Measurements from ENCODE around the gene GNLY.
"Not testable (repeated sequence)": the region's sequence is repeated elsewhere in the genome, so short reads cannot be mapped to it uniquely, and the experiment has no call there.

The GNLY gene

DNA sequence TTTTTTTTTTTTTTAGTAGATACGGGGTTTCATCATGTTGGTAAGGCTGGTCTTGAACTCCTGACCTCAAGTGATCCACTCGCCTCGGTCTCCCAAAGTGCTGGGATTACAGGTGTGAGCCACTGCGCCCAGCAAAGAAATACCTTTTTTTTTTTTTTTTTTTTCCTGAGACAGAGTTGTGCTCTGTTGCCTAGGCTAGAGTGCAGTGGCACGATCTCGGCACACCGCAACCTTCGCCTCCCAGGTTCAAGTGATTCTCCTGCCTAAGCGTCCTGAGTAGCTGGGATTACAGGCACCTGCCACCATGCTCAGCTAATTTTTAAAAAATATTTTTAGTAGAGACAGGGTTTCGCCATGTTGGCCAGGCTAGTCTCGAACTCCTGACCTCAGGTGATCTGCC, 33.9 kb upstream of the GNLY start:
- not testable (repeated sequence) for H3K27ac Mint-ChIP-seq; H3K9me3 Mint-ChIP-seq; H3K4me1 Mint-ChIP-seq (ENCODE audit: low read depth); H3K27me3 Mint-ChIP-seq; H3K4me3 Mint-ChIP-seq
- H3K36me3 Mint-ChIP-seq (ENCODE audit: low read depth): peaks cover 22% of the 10 kb centered on the region

DNA sequence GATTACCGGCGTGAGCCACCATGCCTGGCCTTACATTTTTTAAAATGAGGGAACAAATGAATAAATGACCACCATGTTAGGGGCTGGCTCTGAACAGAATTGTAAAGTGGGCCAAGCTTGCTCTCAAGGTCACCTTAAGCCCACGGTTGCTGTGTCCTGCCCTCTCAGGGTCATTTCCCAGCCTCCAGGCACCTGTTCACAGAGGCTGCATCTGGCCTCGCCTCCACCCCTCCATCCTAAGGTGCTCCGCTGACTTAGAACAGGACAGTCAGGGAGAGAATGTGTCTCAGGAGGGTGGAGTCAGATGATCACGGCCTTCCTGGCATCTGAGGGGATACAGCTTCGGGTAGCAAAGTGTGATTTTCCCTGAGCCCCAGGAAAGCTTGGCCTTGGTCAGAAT, 33.4 kb upstream of the GNLY start:
- Mint-ChIP-seq H3K4me1 (ENCODE audit: low read depth) (no peaks in the 10 kb centered on the region), H3K36me3 (ENCODE audit: low read depth) (peaks cover 22% of the 10 kb centered on the region), H3K27me3 (no peaks in the 10 kb centered on the region), H3K9me3 (no peaks in the 10 kb centered on the region), H3K27ac (no peak overlapping the region), H3K4me3 (no peak overlapping the region)

DNA sequence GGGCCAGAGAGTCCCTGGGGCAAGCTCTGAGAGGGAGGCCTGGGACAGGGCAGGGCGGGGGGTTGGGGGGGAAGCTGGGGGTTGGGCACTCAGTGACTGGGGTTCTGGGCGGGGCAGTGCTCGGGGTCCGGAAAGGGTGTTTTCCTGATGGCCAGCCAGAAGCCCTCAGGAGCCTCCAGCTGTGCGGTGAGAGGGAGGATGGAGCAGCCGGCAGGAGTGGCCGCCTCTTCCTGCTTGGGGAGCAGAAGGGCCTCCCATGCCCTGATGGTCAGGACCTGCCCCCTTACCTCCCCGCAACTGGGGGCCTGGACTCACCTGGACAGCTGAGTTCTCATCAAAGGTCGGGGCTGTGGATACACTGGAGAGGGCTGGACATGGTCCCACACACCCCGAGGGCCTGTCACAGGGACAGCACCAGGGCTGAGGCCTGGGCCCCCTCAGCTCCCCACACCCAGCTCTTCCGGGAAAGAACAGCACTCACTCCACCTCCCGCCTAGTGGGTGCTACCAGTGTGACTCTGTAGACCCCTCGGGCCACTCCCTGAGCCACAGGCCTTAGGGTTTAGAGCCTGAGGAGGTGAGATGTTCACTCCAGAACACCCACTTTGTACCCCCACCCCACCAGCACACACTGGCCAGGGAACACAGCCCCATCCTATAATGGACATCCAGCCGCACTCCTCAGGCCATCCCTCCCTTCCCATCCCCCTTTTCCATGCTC, 32.9 kb upstream of the GNLY start:
- H3K36me3 Mint-ChIP-seq (ENCODE audit: low read depth): peaks cover 17% of the 10 kb centered on the region
- no peaks in the 10 kb centered on the region for H3K27me3 Mint-ChIP-seq
- no peaks in the 10 kb centered on the region for H3K4me1 Mint-ChIP-seq (ENCODE audit: low read depth)
- no peaks in the 10 kb centered on the region for H3K9me3 Mint-ChIP-seq
- no peak overlapping the region for H3K27ac Mint-ChIP-seq
- no peak overlapping the region for H3K4me3 Mint-ChIP-seq

DNA sequence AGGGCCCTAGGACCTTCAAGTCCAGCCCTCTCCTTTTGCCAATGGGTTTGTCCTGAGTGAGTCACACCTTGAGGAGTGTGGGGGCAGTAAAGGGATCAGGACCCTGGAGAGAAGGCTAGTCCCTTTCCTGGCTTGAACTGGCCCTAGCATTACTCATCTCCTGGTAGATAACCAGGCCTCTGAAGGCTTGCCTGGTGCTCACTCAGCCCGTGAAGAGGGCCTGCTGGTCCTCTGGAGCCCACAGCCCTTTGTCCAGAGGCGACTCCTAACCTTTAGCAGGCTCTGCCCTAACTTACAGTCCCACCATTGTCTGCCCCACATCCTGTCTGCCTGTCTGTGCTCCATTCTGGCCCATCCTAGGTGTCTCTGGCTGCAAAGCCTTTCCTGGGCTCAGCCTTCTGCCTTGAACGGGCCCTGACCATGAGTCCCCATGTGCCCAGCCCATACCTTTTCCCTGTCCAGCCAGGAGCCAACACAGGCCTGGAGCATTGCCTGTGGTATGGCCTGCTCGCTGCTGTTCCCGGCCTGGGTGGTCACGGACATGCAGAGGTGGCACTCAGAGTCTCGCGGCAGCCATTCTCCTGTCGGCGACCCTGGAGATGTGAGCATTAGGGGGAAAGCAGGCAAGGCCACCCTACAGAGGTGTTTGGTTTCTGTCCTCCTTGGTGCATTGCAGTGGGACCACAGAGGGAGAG, 31.1 kb upstream of the GNLY start:
- Mint-ChIP-seq H3K9me3 (no peaks in the 10 kb centered on the region), H3K4me3 (no peak overlapping the region), H3K4me1 (ENCODE audit: low read depth) (no peaks in the 10 kb centered on the region), H3K36me3 (ENCODE audit: low read depth) (peaks cover 8% of the 10 kb centered on the region), H3K27me3 (no peaks in the 10 kb centered on the region), H3K27ac (no peak overlapping the region)

DNA sequence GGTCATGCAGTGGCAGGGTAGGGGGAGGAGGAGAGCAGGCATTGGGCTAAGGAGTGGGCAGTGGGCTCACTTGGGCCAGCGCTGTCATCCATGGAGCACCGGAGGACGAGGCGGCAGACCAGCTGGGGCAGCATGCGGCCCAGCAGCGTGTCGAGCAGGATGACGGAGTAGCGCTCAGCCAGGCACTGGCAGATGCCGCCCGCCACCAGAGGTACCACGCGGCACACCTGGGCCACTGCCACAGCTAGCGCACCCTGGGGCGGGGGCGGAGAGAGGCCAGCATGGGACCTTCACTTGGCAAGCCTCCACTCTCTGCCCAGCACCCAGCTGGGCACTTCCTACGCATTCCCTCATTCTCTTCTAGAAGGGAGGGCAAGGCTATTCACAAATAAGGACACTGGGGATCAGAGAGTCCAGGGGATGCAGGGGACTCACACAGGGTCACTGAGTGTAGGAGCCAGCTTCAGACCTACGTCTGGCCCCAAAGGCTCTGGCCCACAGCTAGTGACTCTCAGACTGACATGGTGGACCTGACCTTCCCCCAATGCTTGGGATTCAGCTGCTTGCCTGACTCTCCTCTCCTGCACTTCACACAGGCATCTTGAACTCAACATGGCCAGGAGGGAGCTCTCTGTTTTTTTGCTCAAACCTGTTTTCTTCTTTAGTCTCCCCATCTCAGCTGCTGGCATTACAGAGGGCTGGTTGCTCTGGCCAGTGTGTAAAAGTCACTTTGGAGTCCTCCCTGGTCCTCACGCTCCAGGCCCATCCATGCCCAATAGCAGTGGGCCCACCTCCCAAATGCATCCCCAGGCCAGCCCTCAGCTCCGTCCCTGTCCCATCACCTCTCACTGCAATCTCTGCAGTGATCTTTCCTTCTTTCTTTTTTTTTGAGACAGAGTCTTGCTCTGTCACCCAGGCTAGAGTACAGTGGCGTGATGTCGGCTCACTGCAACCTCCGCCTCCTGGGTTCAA, 30.3 kb upstream of the GNLY start:
- no peaks in the 10 kb centered on the region for H3K9me3 Mint-ChIP-seq
- no peaks in the 10 kb centered on the region for H3K4me1 Mint-ChIP-seq (ENCODE audit: low read depth)
- H3K4me3 Mint-ChIP-seq: no peak overlapping the region
- H3K27me3 Mint-ChIP-seq: no peaks in the 10 kb centered on the region
- H3K36me3 Mint-ChIP-seq (ENCODE audit: low read depth): peaks cover 4% of the 10 kb centered on the region
- no peak overlapping the region for H3K27ac Mint-ChIP-seq

DNA sequence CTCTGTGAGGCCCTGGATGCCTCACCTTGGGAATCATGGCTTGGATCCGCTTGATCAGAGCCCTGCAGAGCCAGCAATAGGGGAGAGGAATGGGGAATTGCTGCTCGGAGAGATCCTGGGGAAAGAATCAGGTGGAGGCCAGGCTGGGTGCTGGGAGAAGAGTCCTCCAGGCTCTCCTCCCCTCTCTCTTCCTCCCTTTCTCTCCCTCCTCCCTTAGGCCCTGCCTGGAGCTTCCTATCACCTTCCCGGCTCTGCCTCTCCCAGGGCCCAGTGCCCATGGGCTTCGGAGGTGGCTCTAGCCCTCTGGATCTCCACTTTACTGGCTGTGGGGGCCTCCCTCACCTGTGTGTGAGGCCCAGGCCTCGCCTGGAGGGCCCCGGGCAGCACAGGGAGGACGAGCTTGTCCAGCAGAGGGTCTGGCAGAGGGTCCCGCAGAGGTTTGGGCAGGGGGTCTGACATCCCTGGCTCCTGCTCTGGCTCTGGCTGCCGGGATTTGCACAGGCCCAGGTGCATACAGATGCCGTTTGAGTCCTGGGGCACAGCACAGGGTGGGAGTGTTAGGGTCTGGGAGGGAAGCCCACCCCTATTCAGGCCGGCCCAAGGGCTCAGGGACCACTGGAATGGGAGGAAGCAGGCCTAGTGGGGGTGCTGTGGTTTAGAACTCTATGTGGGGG, 28.8 kb upstream of the GNLY start:
- H3K4me1 Mint-ChIP-seq (ENCODE audit: low read depth): no peaks in the 10 kb centered on the region
- H3K27ac Mint-ChIP-seq: no peak overlapping the region
- no peaks in the 10 kb centered on the region for H3K9me3 Mint-ChIP-seq
- H3K36me3 Mint-ChIP-seq (ENCODE audit: low read depth): no peaks in the 10 kb centered on the region
- no peak overlapping the region for H3K4me3 Mint-ChIP-seq
- no peaks in the 10 kb centered on the region for H3K27me3 Mint-ChIP-seq

DNA sequence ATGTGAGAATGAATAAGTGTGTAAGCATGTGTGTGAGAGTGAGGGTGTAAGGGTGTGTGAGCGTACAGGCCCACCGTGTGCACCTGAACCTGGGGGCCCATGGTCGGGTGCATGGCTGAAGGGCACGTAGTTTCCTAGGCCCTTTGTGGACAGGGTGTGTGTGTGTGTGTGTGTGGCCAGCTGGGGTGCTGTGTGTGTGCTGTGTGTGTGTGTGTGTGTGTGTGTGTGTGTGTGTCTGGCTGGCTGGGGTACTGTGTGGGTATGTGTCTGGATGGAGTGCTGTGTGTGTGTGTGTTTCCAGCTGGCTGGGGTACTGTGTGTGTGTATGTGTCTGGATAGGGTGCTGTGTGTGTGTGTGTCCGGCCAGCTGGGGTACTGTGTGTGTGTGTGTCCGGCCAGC, 28.1 kb upstream of the GNLY start:
- Mint-ChIP-seq H3K4me3 (no peak overlapping the region), H3K36me3 (ENCODE audit: low read depth) (no peaks in the 10 kb centered on the region), H3K4me1 (ENCODE audit: low read depth) (no peaks in the 10 kb centered on the region), H3K9me3 (no peaks in the 10 kb centered on the region), H3K27me3 (no peaks in the 10 kb centered on the region), H3K27ac (no peak overlapping the region)

DNA sequence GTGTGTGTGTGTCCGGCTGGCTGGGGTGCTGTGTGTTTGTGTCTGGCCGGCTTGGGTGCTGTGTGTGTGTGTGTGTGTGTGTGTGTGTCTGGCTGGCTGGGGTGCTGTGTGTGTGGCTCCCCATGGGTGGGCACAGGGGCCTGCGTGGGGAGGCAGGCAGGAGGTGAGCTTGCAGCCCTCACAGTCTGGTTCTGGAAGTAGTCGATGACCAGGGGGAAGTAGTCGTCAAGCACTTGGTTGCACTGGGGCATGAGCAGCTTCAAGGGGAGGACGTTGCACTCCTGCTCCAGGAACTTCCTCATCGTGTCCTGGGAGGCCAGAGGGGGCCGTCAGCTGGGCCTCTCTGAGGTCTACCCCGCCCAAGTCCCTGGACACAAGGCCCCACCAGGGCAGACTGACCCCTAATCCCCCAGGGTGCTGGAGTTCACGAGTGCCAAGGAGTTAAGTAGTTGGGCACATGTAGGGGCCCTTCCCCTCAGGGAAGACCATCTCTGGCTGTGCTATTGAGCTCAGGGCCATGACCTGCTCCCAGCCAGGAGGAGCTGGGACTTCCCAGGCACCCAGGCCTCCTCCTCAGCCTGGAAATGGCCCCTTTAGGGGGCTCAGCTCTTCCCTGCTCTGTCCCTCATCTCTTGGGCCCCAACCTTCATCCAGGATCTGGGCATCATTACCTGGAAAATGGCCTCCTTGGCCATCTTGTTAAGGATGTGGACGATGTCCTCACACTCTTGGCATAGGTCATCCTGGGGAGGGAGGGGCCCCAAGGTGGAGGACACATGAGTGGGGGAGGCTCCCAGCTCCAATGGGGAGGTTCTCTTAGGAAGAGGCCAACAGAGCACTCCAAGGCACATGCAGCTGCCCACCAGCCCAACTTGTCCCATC, 27.5 kb upstream of the GNLY start:
- Mint-ChIP-seq H3K36me3 (ENCODE audit: low read depth) (no peaks in the 10 kb centered on the region), H3K27me3 (no peaks in the 10 kb centered on the region), H3K27ac (no peak overlapping the region), H3K9me3 (no peaks in the 10 kb centered on the region), H3K4me1 (ENCODE audit: low read depth) (no peaks in the 10 kb centered on the region), H3K4me3 (no peak overlapping the region)

DNA sequence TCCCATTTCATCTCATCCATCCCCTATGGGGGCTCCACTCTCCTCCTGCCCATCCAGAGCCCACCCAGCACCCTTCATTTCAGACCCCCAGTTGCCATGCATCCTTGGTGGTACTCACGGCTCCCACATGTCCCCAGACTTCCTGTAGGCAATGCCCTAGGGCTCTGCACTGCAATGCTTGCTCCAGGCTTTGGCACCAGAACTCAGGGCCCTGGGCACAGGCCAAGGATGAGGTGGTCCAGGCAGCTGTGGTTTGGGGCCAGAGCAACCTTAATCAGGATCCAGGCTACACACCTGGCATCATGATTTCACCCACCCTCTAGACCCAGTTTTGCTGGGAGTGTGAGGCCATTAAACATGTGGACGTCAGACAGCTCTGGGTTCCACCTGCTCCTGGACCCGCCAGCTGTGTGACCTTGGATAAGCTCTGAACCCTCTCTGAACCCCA, 26.6 kb upstream of the GNLY start:
- no peaks in the 10 kb centered on the region for H3K4me1 Mint-ChIP-seq (ENCODE audit: low read depth)
- no peak overlapping the region for H3K27ac Mint-ChIP-seq
- H3K36me3 Mint-ChIP-seq (ENCODE audit: low read depth): no peaks in the 10 kb centered on the region
- no peaks in the 10 kb centered on the region for H3K9me3 Mint-ChIP-seq
- no peak overlapping the region for H3K4me3 Mint-ChIP-seq
- no peaks in the 10 kb centered on the region for H3K27me3 Mint-ChIP-seq

DNA sequence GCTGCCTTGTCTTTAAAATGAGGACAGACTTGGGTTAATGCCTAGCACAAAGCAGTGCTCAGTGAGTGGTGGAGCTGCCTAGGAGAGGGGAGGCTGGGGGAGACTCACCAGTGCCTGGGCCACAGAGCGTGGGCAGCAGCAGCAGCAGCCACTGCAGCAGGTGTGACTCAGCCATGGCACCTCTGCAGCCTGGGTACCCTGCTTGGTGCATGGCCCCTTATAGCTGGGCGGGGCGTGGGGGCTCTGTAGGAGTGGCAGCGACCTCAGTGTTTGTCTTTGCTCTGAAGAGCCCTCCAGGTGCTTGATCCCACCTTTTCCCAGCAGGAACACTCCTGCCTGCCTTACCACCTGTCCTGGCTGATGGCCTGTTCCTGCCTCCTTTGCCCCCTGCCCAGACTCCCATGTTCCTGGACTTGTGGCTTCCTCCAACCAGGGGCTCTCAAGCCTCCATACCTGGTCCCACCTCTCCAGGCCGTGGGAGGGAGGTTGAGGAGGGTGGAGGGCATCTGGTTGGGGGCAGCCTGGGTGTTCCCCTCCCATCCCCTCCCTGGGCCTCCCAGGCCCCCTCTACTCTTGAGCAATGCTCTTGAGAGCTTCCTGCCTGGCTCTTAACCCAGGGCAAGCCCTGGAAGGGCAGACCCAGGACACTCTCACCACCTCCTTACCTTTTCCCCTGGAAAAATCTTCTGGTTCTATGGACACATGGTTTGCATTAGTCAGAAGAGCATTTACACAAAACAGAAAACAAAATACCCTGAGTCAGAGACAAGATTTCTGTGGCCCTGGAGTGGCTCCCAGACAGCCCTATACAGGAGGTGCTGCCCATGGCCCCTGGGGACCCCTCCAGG, 25.9 kb upstream of the GNLY start, which contains the start of gene SFTPB:
SFTPB (minus strand) TSS at position 191 of the 848 bp plus-strand sequence; CDS start at position 175, 16 bp downstream.
- no peaks in the 10 kb centered on the region for H3K27me3 Mint-ChIP-seq
- H3K27ac Mint-ChIP-seq: no peak within 1 kb of the TSS
- H3K9me3 Mint-ChIP-seq: no peaks in the 10 kb centered on the region
- no peaks in the 10 kb centered on the region for H3K36me3 Mint-ChIP-seq (ENCODE audit: low read depth)
- no peak within 1 kb of the TSS for H3K4me3 Mint-ChIP-seq
- no peaks in the 10 kb centered on the region for H3K4me1 Mint-ChIP-seq (ENCODE audit: low read depth)

DNA sequence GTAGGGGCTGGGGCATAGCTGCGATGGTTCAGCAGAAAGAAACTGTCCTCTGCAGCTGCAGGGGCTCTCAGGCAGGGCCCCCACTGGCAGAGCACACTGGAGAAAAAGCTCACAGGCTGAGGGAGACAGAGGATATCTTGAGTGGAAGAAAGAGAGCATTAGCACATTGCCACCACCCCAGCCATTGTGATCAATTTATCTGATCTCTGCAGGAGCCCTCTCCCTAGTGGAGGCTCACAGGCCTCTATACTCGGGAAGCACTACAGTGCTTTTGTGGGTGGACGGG, 25.4 kb upstream of the GNLY start:
- Mint-ChIP-seq H3K36me3 (ENCODE audit: low read depth) (no peaks in the 10 kb centered on the region), H3K27ac (no peak overlapping the region), H3K4me3 (no peak overlapping the region), H3K27me3 (no peaks in the 10 kb centered on the region), H3K9me3 (no peaks in the 10 kb centered on the region), H3K4me1 (ENCODE audit: low read depth) (no peaks in the 10 kb centered on the region)

DNA sequence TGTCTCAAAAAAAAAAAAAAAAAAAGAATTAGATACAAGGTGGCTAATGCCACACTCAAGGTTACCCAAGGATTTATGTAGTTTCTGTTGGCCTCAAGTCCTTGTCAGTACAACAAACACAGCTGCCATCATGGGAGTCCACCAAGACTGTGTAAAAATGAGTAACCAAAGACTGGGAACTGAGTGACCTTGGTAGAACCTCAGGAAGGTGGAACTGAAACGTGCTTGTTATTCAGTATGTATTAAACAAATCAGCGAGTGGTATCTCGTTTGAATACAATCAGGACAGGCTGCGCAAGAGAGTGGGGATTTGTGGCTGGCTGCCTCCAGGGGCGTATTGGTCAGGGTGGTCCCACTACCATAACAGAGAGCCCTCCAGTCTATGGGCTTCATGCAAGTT, 24.6 kb upstream of the GNLY start:
- Mint-ChIP-seq H3K27me3 (no peaks in the 10 kb centered on the region), H3K4me1 (ENCODE audit: low read depth) (no peaks in the 10 kb centered on the region), H3K36me3 (ENCODE audit: low read depth) (no peaks in the 10 kb centered on the region), H3K4me3 (no peak overlapping the region), H3K27ac (no peak overlapping the region), H3K9me3 (no peaks in the 10 kb centered on the region)

DNA sequence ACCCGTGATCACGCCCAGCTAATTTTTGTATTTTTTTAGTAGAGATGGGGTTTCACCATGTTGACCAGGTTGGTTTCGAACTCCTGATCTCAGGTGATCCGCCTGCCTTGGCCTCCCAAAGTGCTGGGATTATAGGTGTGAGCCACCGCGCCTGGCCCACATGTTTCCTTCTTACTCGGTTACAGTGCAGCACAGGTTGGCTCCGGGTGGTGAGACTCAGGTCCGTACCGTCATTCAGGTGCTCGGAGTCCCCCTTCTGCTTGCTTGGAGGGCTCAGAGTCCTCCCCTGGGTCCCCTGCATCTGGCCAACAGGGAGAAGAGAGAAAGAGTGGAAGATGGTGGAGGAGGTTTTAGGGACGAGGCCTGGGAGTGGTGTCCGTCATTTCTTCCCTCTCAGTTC, 23.7 kb upstream of the GNLY start:
- H3K4me1 Mint-ChIP-seq (ENCODE audit: low read depth); H3K27ac Mint-ChIP-seq: not testable (repeated sequence)

More for the DNA sequence above, 23.7 kb upstream of the GNLY start:
- not testable (repeated sequence) for H3K27me3 Mint-ChIP-seq; H3K4me3 Mint-ChIP-seq; H3K36me3 Mint-ChIP-seq (ENCODE audit: low read depth); H3K9me3 Mint-ChIP-seq

All from stimulated activated naive CD8-positive, alpha-beta T cell treated with anti-CD3 and anti-CD28 coated beads, Interleukin-15, Interleukin-2, amounts not matched to agents 100 ng/mL and 50 ng/mL, for 24 hours (primary cell).